Effector CD8-positive, alpha-beta T cell (primary cell): ENCODE data around the gene NOL4L.

Source experiments
- DNase-seq: peaks from one replicate; lab custom pipeline; 2025; lab: John Stamatoyannopoulos, UW

Gene NOL4L

DNA sequence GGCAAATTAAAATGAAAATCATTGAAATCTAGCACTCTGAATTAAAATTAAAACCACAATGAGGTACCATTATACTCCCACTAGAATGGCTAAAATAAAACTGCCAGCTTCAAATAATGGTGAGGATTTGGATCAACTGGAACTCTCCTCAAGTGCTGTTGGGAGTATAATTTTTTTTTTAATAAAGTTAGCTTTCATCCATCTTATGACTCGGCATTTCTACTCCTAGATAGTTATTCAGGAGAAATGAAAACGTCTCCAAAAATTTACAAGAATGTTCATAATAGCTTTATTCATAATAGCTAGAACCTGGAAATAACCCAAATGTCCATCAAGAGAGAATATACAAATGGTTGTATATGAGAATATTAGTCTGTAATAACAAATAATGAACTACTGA, 163.8 kb downstream of the NOL4L start:
- no peak for DNase-seq

DNA sequence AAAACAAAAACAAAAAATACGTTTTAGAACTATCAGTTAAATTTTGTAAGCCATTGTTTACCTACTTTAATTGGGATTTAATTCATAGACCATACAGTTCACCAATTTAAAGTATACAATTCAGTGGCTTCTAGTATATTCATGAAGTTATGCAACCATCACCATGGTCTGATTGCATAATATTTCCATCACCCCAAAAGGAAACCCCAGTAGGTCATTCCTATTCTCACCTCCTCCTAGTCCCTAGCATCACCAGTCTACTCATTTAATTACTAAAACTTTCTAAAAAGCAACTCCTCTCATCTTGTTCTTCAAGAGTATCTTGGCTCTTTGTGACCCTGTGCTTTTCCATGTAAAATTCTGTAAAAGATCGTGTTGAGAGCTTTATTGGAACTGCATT, 166.8 kb downstream of the NOL4L start:
- DNase-seq: no peak

DNA sequence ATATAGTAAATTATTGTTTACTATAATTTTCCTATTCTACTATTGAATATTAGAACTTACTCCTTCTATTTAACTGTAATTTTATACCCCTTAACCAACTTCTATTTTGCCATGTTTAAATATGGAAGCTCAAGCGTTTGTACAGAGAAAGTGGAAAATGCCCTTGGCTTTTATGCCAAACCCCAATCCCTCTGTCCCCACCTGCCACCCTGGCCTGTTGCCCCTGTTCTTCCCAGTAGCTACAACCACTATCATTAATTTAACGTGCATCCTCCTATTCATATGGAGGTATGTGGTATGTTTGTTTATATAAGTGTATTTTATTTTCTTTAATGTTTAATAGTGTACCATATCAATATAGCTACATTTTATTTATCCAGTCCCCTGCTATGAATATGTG, 168.9 kb downstream of the NOL4L start:
- no peak for DNase-seq

DNA sequence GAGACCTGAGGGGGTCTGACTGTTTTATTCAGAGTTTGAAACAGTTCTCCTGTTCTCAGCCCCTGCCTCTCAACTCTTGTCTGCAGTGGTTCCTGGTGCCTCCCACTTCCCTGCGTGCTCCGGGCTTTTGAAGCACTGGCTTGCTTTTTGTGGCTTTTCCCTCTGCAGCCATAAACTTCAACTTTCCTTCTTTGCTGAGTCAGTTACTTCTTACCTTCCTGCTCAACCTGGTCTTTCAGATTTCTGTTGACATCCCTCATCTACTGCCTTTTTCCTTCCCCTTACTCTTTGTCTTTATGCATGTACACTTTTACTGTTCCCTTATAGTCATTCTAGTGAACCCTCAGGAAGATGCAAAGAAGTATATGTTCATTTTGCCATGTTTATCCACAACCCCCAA, 169.6 kb downstream of the NOL4L start:
- no peak for DNase-seq

DNA sequence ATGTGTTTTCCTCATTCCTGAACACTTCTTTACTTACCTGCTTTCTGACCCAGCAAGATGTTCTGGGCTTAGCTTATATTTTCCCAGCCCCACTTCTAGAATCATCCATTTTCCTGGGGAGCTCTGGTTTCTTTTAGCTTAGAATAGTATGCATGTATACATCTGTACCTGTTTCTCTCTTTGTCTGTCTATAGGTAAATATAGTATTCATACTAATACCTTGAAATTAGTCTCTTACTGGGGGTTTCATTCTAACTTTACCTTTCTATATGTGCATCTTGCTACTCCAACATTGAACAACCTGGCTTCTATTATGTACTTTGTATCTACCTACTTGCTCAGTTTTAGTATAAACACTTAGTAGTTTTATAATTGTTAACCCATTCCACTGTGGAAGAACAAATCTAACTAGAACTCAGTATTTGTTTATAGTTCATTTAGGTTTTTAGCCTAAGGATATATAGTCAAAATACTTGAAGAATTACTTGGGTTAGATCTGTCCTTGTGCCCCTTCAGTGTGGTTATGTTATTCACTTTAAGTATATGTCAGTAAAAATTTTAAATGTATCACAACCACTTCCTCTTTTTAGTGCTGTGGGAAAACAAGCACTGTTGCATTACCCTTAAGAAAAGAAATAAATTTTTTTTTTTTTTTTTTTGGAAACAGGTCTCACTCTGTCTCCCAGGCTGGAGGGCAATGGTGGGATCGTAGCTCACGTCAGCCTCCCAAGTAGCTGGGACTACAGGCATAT, 173.0 kb downstream of the NOL4L start:
- no peak for DNase-seq

DNA sequence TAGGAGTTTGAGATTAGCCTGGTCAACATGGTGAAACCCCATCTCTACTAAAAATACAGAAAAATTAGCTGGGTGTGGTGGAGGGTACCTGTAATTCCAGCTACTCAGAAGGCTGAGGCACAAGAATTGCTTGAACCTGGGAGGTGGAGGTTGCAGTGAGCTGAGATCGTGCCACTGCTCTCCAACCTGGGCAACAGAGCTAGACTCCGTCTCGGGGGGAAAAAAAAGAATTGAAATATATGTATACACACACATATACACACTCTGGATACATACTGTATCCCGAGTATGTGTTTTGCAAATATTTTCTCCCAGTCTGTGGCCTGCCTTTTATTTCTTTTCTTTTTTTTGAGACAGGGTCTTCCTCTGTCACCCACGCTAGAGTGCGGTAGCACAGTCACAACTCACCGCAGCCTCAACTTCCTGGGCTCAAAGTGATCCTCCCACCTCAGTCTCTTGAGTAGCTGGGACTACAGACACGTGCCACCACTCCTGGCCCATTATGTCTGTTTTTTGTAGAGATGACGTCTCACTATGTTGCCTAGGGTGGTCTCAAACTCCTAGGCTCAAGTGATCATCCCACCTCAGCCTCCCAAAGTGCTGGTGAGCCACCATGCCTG, 177.9 kb downstream of the NOL4L start:
- peak; percentile 39 for DNase-seq

DNA sequence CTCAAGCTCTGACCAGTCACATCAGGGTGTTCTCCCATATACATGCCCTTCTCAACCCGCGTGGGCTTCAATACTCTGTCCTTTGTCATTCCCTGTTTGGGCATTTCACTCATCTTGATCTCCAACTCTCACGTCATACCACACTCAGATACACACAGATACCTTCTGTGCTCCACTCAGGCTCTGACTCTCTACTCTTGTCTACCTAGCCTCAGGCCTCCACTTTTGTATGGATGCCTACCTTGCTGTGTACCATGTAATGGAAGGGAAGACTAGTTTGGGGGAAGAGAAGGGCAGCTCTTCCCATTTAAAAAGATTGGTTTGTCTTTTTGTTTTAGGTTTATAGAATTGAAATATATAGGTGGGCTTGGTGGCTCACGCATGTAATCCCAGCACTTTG, 178.4 kb downstream of the NOL4L start:
- DNase-seq: no peak

DNA sequence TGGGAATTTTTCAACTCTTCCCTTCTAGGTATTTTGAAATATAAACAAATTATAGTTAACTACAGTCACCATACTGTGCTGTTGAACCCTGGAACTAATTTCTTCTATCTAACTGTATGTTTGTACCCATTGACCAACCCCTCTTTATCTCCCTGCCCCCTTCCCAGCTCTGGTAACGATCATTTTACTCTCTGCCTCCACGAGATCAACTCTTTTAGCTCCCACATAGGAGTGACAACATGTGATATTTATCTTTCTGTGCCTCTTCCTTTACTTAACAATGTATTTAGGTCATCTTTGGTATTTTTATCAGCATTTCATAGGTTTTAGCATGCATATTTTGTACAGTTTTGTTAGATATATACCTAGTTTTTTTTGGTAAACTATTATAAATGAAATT, 181.1 kb downstream of the NOL4L start:
- DNase-seq: no peak

DNA sequence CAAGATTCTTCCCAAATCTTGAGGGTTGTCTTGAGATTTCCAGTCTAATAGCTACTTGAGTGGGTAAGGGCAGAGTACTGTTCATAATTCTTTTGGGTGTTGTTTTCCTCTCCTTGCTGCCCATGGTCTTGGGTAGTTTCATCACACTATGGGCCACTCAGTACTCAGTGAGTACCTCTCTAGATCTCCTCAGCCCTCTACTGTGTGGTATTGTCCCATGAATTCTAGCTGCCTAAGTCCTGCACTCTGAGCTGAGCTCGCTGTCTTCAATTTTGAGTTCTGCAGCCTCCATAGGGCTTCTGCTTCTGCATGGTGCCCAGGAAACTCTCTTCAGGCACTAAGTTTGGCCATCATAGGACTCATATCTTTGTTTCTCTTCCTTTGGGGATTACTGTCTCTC, 184.7 kb downstream of the NOL4L start:
- DNase-seq: no peak

DNA sequence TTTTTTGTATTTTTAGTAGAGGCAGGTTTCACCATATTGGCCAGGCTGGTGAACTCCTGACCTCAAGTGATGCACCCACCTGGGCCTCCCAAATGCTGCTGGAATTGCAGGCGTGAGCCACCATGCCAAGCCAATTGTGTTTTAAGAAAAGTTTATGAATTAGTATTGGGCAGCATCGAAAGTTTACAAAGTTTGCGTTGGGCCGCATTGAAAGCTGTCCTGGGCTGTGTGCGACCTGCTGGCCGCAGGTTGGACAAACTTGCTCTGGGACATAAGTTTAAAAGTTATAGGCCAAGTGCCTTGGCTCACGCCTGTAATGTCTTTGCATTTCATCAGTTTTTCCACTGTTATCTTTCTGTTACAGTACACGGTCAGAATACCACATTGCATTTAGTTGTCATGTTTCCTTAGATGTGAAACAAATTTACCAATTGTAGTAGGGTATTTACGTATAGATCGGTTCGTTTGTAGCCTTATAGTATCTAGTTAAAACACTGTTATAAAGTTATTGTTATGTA, 187.5 kb downstream of the NOL4L start:
- no peak for DNase-seq

DNA sequence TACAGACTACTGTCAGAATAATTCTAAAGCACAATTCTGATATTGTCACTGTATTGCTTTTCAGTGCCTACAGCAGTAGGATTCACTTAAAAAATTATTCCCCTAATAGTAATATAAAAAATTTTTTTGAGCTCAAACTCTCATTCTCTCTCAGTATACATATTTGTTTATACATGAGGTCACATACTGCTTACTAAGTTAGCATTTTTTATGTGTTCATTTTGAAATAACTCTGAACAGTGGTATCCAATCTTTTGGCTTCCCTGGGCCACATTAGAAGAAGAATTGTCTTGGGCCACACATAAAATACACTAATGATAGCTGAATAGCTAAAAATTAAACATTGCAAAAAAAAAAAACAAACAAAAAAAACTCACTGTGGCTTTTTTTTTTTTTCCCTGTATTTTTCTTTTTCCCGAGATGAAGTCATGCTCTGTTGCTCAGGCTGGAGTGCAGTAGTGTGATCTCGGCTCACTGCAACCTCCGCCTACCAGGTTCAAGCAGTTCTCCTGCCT, 188.4 kb downstream of the NOL4L start:
- no peak for DNase-seq

DNA sequence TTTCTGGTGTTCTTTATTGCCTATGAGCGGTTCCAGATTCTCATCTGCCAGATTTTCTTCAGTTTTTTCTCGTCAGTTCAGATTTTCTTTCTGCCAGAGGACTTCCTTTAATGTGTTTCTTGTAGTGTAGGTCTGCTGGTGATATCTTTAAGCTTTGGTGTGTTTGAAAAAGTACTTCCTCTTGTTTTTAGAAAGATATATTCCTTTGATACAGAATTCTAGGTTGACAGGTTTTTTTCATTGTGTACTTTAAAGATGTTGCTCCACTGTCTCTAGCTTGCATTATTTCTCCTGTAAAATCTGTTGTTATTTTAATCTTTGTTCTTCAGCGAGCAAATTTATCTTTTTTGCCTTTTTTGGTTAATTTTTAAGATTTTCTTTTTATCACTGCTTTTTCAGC, 190.1 kb downstream of the NOL4L start:
- no peak for DNase-seq
